Keratinocyte (primary cell): ENCODE results near the gene MAGEA1.

Experiments
- CTCF ChIP-seq, 3 experiments: IDR thresholded peaks in 1 of 3; conservative IDR thresholded peaks in 1 of 3; optimal IDR thresholded peaks in 1 of 3; 2 replicates in 2 of 3; 3 replicates in 1 of 3; pipeline versions ENCODE3 to v1.5.1; 2011; ENCODE audit warnings: low read length in 3 of 3, mild to moderate bottlenecking in 3 of 3, moderate library complexity in 2 of 3, control low read depth in 1 of 3, inconsistent platforms in 1 of 3; ENCODE audit not compliant: insufficient read depth in 2 of 3; ENCODE audit errors: extremely low read depth in 1 of 3
- EZH2 ChIP-seq: IDR thresholded peaks from one replicate; pipeline ENCODE4 v1.6.1; 2012; ENCODE audit warnings: inconsistent platforms, mild to moderate bottlenecking, low read length, moderate library complexity

GRCh38 chrX:153179131-153179530, at the start of gene MAGEA1:
- no peak for TF ChIP-seq CTCF (optimal IDR thresholded peaks at IDR 0.05 in 1 of 3, IDR thresholded peaks at IDR 0.05 in 1 of 3, conservative IDR thresholded peaks at IDR 0.05 in 1 of 3; ENCODE audit: extremely low read depth in 1 of 3, insufficient read depth in 2 of 3, low read length in 3 of 3)
- TF ChIP-seq EZH2, result no peak
